HG02970 (cell line): Measurements from ENCODE around the gene AXIN1.
"Not testable (repeated sequence)": the region's sequence is repeated elsewhere in the genome, so short reads cannot be mapped to it uniquely, and the experiment has no call there.

Source experiments
- ATAC-seq: cut with Tn5 transposase; IDR thresholded peaks from one replicate; pipeline ENCODE4 v1.9.1; 2021; ENCODE audit warnings: mild to moderate bottlenecking, moderate library complexity, moderate number of reproducible peaks; ENCODE audit not compliant: unreplicated experiment, low FRiP score

AXIN1 gene

DNA sequence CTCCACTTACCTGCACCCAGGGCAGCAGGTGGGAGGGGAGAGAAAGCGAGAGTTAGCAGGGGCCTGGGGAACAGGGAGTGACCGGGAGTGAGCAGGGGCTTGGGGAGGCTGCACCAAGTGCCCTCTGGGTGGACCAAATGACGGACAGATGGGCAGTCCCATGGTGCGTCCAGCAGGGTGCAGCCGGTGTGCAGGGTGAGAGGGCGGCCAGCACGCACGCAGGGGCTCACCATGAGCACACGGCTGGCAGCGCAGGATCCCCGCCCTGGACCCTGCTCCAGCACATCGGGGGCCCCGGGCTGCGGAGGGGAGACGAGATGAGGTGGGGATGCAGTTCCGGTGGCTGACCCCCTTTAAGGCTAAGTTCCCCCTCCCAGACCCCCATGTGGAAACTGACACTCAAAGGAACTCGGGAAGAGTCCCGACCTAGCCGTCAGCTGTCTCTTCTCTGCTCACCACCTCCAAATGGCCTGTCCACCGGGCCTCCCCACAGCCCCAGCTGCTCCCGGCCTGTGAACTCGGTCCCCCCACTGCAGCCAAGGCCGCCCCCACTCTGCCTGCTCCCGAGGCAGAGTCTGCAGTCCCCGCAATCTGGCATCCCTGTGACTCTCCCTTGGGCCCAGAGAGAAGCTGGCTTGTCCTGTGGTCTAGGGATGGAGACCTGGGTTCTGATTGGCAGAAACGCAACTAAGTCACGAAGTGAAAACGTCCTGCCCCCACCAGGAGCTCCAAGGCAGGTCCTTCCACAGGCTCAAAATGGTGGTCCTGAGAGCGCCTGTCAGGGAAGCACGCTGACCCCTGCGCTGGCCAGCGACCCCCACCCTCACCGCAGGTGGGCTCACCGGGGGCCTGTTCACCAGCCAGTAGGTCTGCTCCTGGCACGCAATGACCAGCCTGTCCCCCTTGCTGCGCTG, 79.6 kb downstream of the AXIN1 start:
- ATAC-seq, result no peak

DNA sequence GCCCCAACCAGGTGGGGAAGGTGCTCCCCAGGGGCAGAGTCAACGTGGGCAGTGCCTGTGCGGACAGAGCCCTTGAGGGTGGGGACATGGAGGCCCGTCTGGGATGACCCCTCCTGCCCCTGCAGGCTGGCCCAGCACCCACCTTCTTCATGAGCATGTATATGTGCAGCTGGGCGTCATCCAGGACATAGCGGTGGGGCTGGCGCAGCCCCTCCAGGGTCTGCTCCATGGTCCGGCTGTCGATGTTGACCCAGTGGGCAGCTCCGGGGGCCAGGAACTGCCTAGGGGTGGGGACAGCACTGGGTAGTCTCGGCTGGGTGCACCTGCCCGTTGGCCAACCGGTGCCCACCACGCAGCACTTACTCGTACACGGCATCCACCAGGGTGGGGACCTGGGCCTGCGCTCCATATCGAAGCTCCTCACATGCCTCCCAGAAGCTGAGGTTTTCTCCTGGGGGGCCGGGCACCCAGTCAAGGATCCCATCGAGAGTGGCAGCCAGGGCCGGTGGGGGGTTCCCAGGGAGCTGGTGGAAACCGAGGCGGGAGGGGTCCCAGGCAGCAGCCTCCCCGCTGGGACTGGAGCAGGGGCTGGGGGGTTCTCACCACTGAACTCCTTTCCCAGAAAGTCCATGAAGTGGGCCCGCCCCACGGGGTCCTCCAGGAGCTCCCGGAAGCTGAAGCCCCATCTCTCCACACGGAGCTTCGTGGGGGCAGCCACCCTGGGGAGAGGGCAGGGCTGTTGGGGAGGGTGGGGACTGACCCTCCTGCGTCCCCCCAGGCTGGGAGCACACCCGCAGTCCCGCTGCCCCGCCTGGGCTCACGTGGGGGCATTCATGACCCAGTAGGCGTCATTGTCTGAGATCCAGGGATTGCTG, 81.9 kb downstream of the AXIN1 start:
- ATAC-seq, result no peak

DNA sequence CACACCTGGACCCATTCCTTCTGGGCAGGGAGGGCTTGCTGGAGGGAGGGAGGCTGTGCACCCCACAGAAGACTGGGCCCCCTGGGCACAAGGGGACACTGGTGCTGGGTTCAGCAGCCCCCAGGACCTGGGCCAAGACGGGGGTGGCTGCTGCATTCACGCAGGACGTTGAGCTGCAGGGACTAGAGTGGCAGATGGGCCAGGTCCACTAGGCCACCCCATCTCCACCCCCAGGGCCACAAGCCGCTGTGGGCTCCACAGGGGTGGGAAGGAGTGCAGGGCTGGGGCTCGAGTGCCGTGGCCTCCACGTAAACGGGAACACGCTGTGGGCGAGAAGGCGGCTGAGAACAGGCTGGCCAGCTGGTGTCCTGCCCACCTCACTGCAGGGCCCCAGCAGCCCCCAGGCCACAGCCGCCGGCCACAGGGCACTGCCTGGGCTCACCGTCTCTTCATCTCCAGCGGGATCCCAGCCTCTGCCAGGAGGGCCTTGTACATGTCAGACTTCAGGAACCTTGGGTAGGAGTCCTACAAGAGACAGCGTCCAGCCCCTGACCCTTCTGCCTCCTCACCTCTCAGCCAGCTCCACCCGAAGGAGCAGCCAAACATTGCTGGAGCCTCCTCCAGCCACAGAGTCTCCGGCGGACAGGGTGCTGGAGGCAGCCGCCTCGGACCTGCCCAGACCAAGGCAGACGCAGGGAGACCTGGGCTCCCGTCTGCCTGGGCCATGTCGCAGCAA, 83.3 kb downstream of the AXIN1 start:
- no peak for ATAC-seq

DNA sequence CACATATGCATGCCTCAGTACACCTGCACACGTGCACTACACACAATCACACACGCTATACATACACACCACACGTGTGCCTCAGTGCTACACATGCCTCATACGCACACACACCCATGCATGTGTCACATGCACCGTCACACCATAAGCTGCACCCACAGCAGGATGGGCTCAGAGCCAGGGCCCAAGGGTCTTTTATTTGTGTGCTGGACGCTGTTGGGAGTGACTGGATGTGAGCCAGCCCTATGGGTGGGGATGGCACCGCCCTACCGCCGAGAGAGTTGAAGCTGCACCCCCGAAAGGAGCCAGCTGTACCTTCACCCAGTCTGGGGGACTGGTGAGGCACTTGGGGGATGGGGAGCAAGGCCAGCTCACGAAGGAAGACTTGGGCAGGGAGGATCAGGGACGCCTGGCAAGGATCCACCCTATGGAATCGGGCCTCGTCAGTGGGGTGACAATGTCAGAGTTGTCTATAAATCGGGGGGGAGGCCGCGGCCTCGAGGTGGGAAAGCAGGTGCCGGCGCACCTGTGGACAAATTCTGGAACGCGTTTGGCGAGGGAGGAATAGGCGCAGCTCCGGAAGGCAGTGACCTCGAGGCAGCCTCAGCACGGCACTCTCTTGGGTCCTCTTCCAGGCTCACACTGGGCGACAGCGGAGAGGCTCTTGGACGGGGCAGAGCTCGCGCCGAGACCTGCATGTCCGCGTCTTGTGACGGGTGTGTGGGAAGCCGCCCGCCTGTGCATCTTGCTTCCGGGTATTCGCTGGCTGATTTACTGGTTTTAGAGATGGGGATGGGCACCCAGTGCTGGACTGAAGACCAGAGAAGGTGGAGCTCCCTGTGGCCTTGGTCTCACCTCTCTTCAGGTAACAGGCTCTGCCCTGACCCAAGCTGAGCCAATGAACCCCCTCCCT, 84.1 kb downstream of the AXIN1 start:
- ATAC-seq, result no peak

DNA sequence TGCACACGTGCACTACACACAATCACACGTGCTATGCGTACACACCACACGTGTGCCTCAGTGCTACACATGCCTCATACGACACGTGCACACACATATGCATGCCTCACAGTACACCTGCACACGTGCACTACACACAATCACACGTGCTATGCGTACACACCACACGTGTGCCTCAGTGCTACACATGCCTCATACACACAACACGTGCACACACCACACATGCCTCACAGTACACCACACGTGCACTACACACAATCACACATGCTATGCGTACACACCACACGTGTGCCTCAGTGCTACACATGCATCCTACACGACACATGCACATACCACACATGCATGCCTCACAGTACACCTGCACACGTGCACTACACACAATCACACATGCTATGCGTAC, 85.0 kb downstream of the AXIN1 start:
- ATAC-seq, result not testable (repeated sequence)

DNA sequence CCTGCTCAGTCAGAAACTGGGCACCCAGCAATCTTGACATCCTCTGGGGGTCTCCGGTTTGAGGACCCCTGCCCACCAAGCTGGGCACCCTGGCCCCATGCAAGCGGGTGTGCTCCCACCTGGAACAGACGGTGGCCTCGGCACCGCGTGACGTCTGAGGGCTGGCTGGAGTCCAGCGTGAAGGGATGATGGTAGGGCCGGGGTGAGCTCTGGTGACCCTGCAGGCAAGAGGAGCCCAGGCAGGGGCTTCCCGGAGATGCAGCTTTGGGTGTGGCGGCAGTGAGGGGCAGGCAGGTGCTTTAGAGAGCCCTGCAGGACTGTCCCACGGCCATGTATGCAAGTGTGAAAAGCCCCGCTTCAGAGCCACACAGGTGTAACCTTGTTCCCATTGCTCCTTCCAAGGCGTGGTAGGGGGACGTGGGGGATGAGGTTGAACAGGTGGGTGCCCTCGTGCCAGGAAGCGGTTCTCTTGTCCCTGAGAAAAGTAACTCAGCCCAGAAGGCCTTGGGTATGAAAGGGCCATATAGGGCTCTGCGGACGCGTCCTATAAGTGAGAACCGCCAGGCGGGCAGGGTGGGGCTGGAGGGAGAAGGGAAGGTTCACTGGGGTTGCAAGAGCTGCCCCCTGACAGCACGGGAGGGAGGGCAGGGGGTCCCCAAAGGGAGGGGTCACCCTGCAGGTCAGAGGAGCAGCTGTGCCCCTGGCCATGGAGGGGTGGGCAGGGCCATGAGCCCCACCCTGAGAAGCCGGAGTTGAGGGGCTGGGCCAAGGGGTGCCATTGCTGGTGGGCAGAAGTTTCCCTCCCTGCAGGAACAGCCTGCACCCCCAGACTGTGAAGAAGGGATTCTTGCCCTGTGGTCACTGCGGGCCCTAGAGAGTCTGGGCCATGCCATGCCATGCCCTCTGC, 86.0 kb downstream of the AXIN1 start:
- ATAC-seq, result no peak

DNA sequence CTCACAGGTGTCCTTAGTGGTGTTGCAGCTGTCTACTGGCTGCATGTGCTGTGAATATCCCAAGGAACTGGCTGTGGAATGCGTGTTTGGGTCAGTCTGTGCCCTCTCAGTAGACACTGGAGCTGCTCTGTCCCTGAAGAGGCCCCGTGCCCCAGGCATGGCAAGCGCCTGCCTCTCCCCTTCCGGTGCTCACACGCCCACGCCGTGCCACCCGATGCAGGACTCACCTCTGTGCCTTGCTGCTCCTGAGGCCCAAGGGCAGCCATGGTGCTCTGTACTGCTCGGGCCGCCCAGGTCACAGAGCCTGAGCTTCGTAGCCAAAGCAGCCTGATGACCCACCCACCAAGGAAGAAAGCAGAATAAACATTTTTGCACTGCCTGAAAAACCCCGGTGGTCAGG, 86.8 kb downstream of the AXIN1 start:
- ATAC-seq, result no peak

DNA sequence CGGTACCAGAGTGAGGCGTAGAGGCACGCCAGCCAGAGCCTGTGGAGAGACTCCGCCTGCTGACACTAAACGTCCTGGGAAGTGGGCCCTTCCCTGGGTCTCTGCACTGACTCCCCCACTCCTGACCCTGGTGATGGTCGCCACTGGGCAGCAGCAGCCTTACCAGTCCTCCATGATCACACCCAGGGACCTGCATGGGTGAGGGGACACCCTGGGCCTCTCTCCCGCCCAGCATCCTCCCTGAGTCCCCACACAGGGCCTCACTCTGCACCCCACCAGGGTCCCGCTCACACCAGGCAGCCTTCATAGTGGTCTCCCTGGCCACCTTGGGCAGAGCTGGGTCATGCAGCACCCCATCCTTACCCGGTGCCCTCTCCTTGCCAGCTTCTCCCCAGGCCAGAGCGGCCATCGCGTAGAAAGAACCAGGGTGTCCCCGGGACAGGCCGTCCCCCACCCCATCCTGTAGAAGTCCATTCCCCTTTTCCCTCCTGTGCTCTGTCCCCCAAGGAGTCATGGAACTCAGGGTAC, 87.5 kb downstream of the AXIN1 start:
- ATAC-seq, result no peak

DNA sequence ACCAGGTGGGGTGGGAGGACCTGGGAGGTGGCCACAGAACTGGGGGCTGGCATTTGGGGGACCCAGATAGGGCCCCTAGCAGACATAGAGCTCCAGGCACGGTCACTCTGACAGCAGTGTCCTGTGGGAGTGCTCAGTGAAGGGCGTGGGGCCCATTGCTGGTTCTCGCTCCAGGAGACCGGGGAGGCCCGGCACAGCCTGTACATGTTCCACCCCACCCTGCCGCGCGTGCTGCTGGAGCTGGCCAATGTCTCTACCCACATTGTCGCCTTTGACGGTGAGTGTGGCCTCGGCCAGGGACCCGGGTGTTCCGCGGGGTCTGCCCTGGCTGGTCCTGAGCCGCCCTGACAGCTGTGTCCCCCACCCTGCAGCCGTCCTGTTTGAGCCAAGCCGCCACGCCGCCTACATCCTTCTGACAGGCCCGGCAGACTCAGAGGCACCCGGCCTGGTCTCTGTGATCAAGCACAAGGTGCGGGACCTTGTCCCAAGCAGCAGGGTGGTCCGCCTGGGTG, 88.0 kb downstream of the AXIN1 start:
- no peak for ATAC-seq

DNA sequence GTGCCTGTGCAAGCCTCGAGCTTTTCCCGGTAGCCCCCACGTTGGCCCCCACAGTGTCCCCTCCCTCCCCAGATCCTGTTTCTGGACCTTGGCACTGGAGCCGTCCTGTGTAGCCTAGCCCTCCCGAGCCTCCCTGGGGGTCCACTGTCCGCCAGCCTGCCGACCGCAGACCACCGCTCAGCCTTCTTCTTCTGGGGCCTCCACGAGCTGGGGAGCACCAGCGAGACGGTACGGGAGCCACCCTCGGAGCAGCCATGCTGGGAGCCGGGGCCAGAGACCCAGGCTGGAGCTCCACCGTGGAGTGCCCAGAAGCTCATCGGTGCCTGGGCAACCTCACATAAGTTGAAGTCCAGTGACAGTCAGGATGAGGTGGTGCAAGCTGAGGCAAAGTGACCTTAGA, 88.6 kb downstream of the AXIN1 start:
- no peak for ATAC-seq

DNA sequence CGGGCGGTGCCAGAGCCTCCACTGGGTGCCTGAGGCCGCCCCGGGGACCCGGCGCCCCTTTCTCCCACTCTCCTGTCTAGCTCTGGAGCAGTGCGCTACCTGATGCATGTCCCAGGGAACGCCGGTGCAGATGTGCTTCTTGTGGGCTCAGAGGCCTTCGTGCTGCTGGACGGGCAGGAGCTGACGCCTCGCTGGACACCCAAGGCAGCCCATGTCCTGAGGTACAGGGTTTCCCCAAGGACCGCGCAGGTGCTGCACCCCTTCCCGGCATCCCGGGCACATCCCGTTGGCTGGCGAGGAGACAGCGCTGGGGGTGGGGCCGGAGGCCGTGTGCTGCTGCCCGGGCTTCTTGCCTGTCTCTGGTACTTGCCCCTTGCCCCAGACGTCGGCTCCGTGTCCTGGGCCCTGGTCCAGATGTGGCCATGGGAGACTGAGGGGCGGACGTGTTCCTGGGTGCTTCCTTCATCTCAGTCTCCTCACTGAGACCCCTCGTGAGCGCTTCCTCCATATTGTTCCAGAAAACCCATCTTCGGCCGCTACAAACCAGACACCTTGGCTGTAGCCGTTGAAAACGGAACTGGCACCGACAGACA, 89.2 kb downstream of the AXIN1 start:
- no peak for ATAC-seq

DNA sequence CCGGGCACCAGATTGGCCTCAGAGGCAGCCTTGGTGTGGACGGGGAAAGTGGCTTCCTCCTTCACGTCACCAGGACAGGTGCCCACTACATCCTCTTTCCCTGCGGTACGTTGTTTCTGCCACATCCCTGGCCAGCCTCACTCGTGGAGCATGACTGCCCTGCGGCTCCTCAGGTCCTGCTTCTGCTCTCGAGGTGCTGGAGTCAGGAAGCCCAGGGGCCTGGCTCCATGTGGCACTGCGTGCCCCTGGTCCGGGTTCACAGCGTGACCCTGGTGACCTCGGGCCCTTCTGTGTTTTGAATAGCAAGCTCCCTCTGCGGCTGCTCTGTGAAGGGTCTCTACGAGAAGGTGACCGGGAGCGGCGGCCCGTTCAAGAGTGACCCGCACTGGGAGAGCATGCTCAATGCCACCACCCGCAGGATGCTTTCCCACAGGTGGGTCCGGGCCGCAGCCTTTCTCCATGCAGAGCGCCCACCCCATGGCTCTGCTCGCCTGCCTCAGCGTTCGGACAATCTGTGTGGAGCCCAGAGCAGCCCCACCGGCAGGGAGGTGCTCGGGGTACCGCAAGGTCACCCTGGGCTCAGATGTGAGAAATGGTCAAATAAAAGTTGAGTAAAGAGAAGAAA, 90.3 kb downstream of the AXIN1 start:
- ATAC-seq, result no peak

DNA sequence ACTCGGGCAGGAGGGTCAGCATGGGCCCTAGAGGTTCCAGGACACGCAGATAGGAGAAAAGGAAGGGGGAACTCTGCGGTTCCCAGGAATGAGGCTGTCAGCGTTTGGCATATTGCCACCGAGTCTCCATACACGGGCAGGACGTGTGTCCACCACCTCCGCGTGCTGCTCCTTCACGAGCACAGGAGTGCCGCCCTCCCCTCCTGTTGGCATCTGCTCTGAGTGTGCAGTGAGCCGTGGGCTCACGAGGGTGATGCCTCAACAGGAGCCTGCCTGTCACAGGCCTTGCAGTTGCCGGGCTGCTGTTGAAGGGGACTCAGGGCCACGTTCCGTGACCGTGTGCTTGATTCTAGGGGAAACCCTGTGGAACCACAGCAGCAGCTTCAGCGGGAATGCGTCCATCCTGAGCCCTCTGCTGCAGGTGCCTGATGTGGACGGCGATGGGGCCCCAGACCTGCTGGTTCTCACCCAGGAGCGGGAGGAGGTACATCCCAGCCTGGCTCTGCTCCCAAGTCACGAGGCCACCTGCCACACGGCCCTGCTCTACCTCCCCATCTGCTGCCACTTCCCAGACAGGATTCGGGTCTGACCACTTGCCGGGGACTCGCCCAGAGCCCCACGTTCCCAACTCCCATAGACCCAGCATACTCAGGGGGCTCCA, 91.4 kb downstream of the AXIN1 start:
- ATAC-seq, result no peak

DNA sequence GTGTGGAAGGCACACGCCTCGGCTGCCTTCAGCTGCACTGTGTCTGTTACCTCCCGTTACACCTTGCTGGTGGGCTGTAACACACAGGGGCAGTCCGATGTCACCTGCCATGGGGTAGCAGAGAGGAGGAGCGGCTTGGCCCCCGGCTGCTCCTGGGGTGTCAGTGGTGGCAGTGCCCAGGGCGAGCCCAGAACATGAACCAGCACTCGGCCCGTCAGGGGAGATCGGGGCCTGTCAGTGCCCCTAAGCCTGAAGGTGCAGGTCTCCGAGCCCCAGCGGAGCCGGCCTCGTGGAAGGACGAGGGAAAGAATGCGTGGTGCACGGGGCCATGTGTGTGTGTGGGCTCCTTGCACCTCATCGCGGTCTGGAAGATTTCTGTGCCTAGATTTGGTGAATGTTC, 92.2 kb downstream of the AXIN1 start:
- no peak for ATAC-seq

DNA sequence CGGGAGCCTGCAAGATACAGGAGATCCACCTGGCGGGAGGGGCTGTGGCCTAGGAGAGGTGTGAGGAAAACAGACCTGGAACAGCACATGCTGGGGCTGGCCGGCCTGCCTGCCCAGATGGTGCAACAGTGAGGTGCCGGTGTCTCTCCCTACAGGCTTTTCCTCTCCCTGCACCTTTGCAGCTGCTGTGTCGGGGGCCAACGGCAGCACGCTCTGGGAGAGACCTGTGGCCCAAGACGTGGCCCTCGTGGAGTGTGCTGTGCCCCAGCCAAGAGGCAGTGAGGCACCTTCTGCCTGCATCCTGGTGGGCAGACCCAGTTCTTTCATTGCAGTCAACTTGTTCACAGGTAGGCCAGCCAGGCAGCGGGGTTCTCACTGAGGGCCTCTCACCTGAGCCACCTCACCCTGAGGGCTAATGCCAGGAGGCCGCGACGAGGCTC, 92.7 kb downstream of the AXIN1 start:
- ATAC-seq, result no peak

DNA sequence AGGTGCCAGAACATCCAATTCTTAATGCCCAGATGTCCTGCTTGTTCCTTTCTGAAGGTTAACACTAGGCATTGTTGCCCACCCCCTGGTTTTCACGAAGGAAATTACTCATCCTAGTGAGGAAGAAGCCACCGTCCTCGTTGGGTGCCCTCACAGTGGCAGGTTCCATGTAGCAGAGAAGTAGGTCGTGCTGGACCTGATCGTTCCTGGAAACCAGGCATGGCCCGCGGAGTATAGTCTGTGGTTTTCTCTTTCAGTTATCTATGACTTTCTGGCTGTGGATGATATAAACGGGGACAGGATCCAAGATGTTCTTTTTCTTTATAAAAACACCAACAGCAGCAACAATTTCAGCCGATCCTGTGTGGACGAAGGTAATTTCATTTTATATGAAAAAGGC, 93.3 kb downstream of the AXIN1 start:
- no peak for ATAC-seq

DNA sequence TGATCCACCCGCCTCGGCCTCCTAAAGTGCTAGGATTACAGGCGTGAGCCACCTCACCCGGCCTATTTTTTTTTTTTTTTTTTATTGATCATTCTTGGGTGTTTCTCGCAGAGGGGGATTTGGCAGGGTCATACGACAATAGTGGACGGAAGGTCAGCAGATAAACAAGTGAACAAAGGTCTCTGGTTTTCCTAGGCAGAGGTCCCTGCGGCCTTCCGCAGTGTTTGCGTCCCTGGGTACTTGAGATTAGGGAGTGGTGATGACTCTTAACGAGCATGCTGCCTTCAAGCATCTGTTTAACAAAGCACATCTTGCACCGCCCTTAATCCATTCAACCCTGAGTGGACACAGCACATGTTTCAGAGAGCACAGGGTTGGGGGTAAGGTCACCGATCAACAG, 94.4 kb downstream of the AXIN1 start:
- not testable (repeated sequence) for ATAC-seq
